Measurements from ENCODE around the gene DXO.
"Not testable (repeated sequence)": the region's sequence is repeated elsewhere in the genome, so short reads cannot be mapped to it uniquely, and the experiment has no call there.

Gene DXO

GRCh38 chr6:31971993-31972708 is at the start of gene DXO:
Gene DXO (minus strand): TSS chr6:31972138. CDS start chr6:31971675, 463 bp downstream.
- DNase-seq (ENCODE audit: low read depth, low spot score), result peak; percentile 97

GRCh38 chr6:32014547-32014946 is 42.6 kb upstream of the DXO start, which contains the start of gene C4B:
Gene C4B (plus strand): TSS chr6:32014795. CDS start chr6:32014846, 51 bp downstream.
- not testable (repeated sequence) for DNase-seq (ENCODE audit: low read depth, low spot score)

- DNase-seq (ENCODE audit: low read depth, low spot score), result not testable (repeated sequence)
Observed at GRCh38 chr6:32013738-32014137, 41.8 kb upstream of the DXO start.

GRCh38 chr6:32012941-32013617 is 41.1 kb upstream of the DXO start:
- DNase-seq (ENCODE audit: low read depth, low spot score), result not testable (repeated sequence)

GRCh38 chr6:32010856-32011530 is 39.1 kb upstream of the DXO start:
- DNase-seq (ENCODE audit: low read depth, low spot score), result not testable (repeated sequence)

- DNase-seq (ENCODE audit: low read depth, low spot score), result not testable (repeated sequence)
Observed at GRCh38 chr6:32009537-32009936, 37.6 kb upstream of the DXO start.

- DNase-seq (ENCODE audit: low read depth, low spot score), result not testable (repeated sequence)
Observed at GRCh38 chr6:32008616-32009015, 36.7 kb upstream of the DXO start.

- not testable (repeated sequence) for DNase-seq (ENCODE audit: low read depth, low spot score)
Observed at GRCh38 chr6:32008037-32008436, 36.1 kb upstream of the DXO start.

GRCh38 chr6:32007086-32007485 is 35.1 kb upstream of the DXO start:
- DNase-seq (ENCODE audit: low read depth, low spot score), result not testable (repeated sequence)

GRCh38 chr6:32005991-32006529 is 34.1 kb upstream of the DXO start:
- not testable (repeated sequence) for DNase-seq (ENCODE audit: low read depth, low spot score)

- not testable (repeated sequence) for DNase-seq (ENCODE audit: low read depth, low spot score)
Observed at GRCh38 chr6:32005538-32005880, 33.6 kb upstream of the DXO start.

- DNase-seq (ENCODE audit: low read depth, low spot score), result not testable (repeated sequence)
Observed at GRCh38 chr6:32004864-32005537, 33.1 kb upstream of the DXO start.

- DNase-seq (ENCODE audit: low read depth, low spot score), result not testable (repeated sequence)
Observed at GRCh38 chr6:32004393-32004792, 32.5 kb upstream of the DXO start.

GRCh38 chr6:32003301-32003700 is 31.4 kb upstream of the DXO start:
- not testable (repeated sequence) for DNase-seq (ENCODE audit: low read depth, low spot score)

GRCh38 chr6:32002546-32003268 is 30.8 kb upstream of the DXO start:
- not testable (repeated sequence) for DNase-seq (ENCODE audit: low read depth, low spot score)

GRCh38 chr6:31996385-31996784 is 24.4 kb upstream of the DXO start:
- not testable (repeated sequence) for DNase-seq (ENCODE audit: low read depth, low spot score)

- DNase-seq (ENCODE audit: low read depth, low spot score), result not testable (repeated sequence)
Observed at GRCh38 chr6:31994421-31994820, 22.5 kb upstream of the DXO start.

GRCh38 chr6:31989363-31989762 is 17.4 kb upstream of the DXO start:
- not testable (repeated sequence) for DNase-seq (ENCODE audit: low read depth, low spot score)

GRCh38 chr6:31981744-31982143 is 9.8 kb upstream of the DXO start, which contains the start of gene C4A:
Gene C4A (plus strand): TSS chr6:31982057. CDS start chr6:31982108, 51 bp downstream.
- DNase-seq (ENCODE audit: low read depth, low spot score), result not testable (repeated sequence)

GRCh38 chr6:31980998-31981397 is 9.1 kb upstream of the DXO start:
- DNase-seq (ENCODE audit: low read depth, low spot score), result not testable (repeated sequence)

All from smooth muscle cell of the brain vasculature (primary cell).